ENCODE results near the gene C2orf68. TPM values are rescaled to one million over a fixed set of nuclear protein-coding genes. Genes with fewer than 3 reads are reported as not detected.
"Not testable (repeated sequence)": the region's sequence is repeated elsewhere in the genome, so short reads cannot be mapped to it uniquely, and the experiment has no call there.

Gene C2orf68
- total RNA-seq, 1 experiment from 2014 or later = 26.6 TPM

DNA sequence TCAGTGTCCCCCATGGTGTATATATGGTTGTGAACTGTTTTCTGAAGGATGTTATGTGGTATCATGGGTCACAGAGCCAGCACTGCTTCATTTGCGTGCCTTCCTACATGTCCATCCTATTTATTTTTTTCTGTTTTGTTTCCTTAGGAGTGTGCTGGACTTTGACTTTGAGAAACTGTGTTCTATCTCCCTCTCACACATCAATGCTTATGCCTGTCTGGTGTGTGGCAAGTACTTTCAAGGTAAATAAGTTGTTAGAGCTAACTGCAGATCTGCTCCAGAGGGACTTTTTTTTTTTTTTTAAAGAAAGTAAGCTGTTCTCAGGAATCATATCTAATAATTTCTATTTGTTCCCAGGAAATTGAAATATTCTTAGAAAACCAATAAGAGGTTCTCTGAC, 9.5 kb upstream of the C2orf68 start:
- Histone ChIP-seq H3K9me2 (replicated peaks; ENCODE audit: low read length) (no peaks in the 10 kb centered on the region), H3K4me3 (ENCODE audit: low read length) (no peak overlapping the region), H3F3A (ENCODE audit: low read length, unreplicated experiment) (no peaks in the 10 kb centered on the region), H3K9ac (ENCODE audit: low read length) (no peak overlapping the region), H3K36me3 (ENCODE audit: low read depth, low read length) (peaks cover 57% of the 10 kb centered on the region), H3K27me3 (ENCODE audit: low read length) (no peaks in the 10 kb centered on the region), H4K20me1 (ENCODE audit: low read length) (peaks cover 7% of the 10 kb centered on the region), H3K4me2 (ENCODE audit: low read length) (no peak overlapping the region), H3K9me3 (ENCODE audit: low read length) (no peaks in the 10 kb centered on the region), H3K4me1 (ENCODE audit: insufficient read depth, low read length) (peaks cover 19% of the 10 kb centered on the region), H3K27ac (ENCODE audit: low read length) (no peak overlapping the region), H3K79me2 (ENCODE audit: low read length) (peaks cover 53% of the 10 kb centered on the region), H2AFZ (ENCODE audit: low read length) (no peak overlapping the region)
- TF ChIP-seq, protein P1, sequence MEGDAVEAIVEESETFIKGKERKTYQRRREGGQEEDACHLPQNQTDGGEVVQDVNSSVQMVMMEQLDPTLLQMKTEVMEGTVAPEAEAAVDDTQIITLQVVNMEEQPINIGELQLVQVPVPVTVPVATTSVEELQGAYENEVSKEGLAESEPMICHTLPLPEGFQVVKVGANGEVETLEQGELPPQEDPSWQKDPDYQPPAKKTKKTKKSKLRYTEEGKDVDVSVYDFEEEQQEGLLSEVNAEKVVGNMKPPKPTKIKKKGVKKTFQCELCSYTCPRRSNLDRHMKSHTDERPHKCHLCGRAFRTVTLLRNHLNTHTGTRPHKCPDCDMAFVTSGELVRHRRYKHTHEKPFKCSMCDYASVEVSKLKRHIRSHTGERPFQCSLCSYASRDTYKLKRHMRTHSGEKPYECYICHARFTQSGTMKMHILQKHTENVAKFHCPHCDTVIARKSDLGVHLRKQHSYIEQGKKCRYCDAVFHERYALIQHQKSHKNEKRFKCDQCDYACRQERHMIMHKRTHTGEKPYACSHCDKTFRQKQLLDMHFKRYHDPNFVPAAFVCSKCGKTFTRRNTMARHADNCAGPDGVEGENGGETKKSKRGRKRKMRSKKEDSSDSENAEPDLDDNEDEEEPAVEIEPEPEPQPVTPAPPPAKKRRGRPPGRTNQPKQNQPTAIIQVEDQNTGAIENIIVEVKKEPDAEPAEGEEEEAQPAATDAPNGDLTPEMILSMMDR (conservative IDR thresholded peaks at IDR 0.05; ENCODE audit: low read depth, low read length) = no peak
- TF ChIP-seq EZH2phosphoT487 (IDR thresholded peaks at IDR 0.05; ENCODE audit: borderline replicate concordance, low read length) (no peak), EZH2 (IDR thresholded peaks at IDR 0.05; ENCODE audit: low read length, unreplicated experiment) (no peak)
- ChIA-PET POLR2A (ENCODE audit: unreplicated experiment) (no interaction called here), CTCF (no interaction called here)
- no TSS peak for BruUV-seq (replicated peaks)
- DNase-seq (no peak), ATAC-seq (no peak)
- intact Hi-C loops (cut with micrococcal nuclease) = no loop called here

DNA sequence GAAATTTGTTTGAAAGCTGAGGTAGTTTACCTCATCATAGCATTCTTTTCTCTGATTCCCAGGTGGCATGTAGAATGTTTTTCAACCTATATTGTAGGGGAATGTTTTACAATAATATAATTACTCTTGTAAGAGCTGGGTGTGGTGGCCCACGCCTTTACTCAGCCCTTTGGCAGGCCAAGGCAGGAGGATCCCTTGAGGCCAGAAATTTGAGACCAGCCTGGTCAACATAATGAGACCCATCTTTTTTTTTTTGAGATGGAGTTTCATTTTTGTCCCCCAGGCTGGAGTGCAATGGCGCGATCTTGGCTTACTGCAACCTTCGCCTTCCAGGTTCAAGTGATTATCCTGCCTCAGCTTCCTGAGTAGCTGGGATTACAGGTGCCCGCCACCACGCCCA, 7.8 kb upstream of the C2orf68 start:
- H3K27me3 ChIP-seq (ENCODE audit: low read length) = no peaks in the 10 kb centered on the region

DNA sequence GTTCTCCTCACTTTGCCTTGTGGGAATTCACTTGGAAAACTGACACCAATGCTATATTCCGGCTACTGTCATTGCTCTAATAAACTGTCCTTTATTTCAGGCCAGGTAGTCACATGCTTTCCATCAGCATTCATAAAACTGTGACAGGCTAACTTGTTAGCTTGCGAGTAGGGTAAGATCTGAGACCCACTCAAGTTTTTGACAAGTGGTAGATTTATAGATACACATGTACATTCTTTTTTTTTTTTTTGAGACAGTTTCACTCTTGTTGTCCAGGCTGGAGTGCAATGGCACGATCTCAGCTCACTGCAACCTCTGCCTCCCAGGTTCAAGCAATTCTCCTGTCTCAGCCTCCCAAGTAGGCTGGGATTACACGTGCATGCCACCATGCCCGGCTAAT, 5.9 kb upstream of the C2orf68 start:
- H3F3A ChIP-seq (ENCODE audit: low read length, unreplicated experiment); BruUV-seq (replicated peaks); ATAC-seq; H3K9me2 ChIP-seq (replicated peaks; ENCODE audit: low read length); CTCF ChIA-PET; H4K20me1 ChIP-seq (ENCODE audit: low read length); H3K27ac ChIP-seq (ENCODE audit: low read length); POLR2A ChIA-PET (ENCODE audit: unreplicated experiment); DNase-seq; H3K27me3 ChIP-seq (ENCODE audit: low read length); H2AFZ ChIP-seq (ENCODE audit: low read length); intact Hi-C loops (cut with micrococcal nuclease); H3K9me3 ChIP-seq (ENCODE audit: low read length): not testable (repeated sequence)
- Histone ChIP-seq H3K4me2 (ENCODE audit: low read length) (peak overlapping the region; percentile 87), H3K4me1 (ENCODE audit: insufficient read depth, low read length) (peaks cover 19% of the 10 kb centered on the region), H3K79me2 (ENCODE audit: low read length) (peaks cover 50% of the 10 kb centered on the region), H3K36me3 (ENCODE audit: low read depth, low read length) (peaks cover 25% of the 10 kb centered on the region), H3K4me3 (ENCODE audit: low read length) (peak overlapping the region; percentile 77), H3K9ac (ENCODE audit: low read length) (peak overlapping the region; percentile 91; the same call in 1 of the 2 replicates)

More for the DNA sequence above, 7.8 kb upstream of the C2orf68 start:
- no peaks in the 10 kb centered on the region for H3K9me3 ChIP-seq (ENCODE audit: low read length)
- TF ChIP-seq EZH2 (IDR thresholded peaks at IDR 0.05; ENCODE audit: low read length, unreplicated experiment) (no peak), EZH2phosphoT487 (IDR thresholded peaks at IDR 0.05; ENCODE audit: borderline replicate concordance, low read length) (no peak)
- TF ChIP-seq, protein P1 (conservative IDR thresholded peaks at IDR 0.05; ENCODE audit: low read depth, low read length) = no peak
- peaks cover 42% of the 10 kb centered on the region for H3K36me3 ChIP-seq (ENCODE audit: low read depth, low read length)
- H2AFZ ChIP-seq (ENCODE audit: low read length) = no peak overlapping the region
- no peaks in the 10 kb centered on the region for H3K9me2 ChIP-seq (replicated peaks; ENCODE audit: low read length)
- H3F3A ChIP-seq (ENCODE audit: low read length, unreplicated experiment) = no peaks in the 10 kb centered on the region
- no peak overlapping the region for H3K9ac ChIP-seq (ENCODE audit: low read length)
- no TSS peak for BruUV-seq (replicated peaks)
- ChIA-PET POLR2A (ENCODE audit: unreplicated experiment) (interaction anchor here (0.7 to 1.2 kb wide), 2 partner anchors 81 to 249 kb away, joined by 3 to 5 read pairs; no protein-coding TSS in a partner anchor), CTCF (interaction anchor here (0.6 kb wide), 1 partner anchor 434 kb away, joined by 6 read pairs; no protein-coding TSS in a partner anchor)
- H3K79me2 ChIP-seq (ENCODE audit: low read length) = peaks cover 57% of the 10 kb centered on the region
- H3K4me1 ChIP-seq (ENCODE audit: insufficient read depth, low read length) = peaks cover 19% of the 10 kb centered on the region
- ATAC-seq (no peak), DNase-seq (no peak)
- no peak overlapping the region for H3K4me3 ChIP-seq (ENCODE audit: low read length)
- H3K4me2 ChIP-seq (ENCODE audit: low read length) = no peak overlapping the region
- intact Hi-C loops (cut with micrococcal nuclease) = no loop called here
- peaks cover 7% of the 10 kb centered on the region for H4K20me1 ChIP-seq (ENCODE audit: low read length)
- H3K27ac ChIP-seq (ENCODE audit: low read length) = no peak overlapping the region
